ENCODE results near the gene ZRANB3.

- TF ChIP-seq CTCF (conservative IDR thresholded peaks at IDR 0.05) (no peak), ZFX (IDR thresholded peaks at IDR 0.05) (no peak)
These were observed 152.4 kb downstream of the ZRANB3 start for GRCh38 chr2:135378591-135378990.
